HG03280 (cell line): ENCODE data around the gene SLC25A26.
"Not testable (repeated sequence)": the region's sequence is repeated elsewhere in the genome, so short reads cannot be mapped to it uniquely, and the experiment has no call there.

Source experiments
- ATAC-seq: cut with Tn5 transposase; IDR thresholded peaks from one replicate; pipeline ENCODE4 v1.9.1; 2021; ENCODE audit warnings: mild to moderate bottlenecking, moderate library complexity; ENCODE audit not compliant: unreplicated experiment

Gene SLC25A26

DNA sequence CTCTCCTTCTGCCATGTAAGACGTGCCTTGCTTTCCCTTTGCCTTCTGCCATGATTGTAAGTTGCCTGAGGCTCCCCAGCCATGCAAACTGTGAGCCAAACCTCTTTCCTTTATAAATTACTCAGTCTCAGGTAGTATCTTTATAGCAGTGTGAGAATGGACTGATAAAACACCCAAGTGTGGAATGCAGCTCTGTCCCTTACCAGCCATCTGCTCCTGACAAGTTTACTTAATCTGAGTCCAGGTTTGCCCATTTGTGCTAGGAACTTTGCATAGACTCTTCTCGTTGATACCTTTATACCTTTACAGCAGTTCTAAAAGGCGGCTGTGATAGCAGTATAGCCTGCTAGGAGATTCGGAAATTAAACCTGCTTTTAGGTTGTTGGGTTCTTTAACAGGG lies 48.1 kb downstream of the SLC25A26 start:
- no peak for ATAC-seq

DNA sequence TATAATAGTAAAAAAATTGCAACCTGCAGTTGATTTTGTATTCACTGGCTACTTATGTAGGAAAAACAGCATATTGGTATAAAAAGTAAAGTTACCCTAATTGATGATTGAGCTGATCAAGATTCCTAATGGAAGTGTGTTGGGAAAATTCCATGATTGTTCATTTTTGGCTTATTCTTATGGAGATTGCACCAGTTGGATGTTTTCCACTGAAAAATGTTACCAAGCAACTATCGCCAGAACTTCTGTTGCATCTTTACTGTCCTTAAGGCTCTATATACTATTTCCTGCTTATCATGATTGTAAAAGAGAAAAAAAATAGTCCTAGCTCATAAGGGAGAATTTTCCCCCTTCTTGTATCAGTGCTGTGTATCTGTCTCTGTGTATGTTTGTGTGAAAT lies 48.6 kb downstream of the SLC25A26 start:
- ATAC-seq, result no peak

DNA sequence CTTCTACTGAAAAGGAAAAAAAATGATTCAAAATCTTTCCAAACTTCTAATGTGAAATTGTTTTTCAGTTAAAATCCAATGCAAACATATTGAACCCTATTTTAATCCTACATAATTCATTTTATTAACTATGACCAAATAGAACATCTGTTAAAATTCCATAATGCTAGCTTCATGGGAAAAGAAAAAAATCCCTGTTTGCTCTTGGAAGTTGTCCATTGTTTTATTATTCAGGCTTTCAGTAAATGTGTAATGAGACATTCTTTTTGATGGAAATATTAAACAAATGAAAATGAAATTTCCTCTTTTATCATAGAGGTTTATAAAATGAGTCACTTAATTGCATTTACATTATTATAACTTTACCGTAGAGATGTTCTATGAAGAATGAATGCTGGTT lies 49.5 kb downstream of the SLC25A26 start:
- no peak for ATAC-seq

DNA sequence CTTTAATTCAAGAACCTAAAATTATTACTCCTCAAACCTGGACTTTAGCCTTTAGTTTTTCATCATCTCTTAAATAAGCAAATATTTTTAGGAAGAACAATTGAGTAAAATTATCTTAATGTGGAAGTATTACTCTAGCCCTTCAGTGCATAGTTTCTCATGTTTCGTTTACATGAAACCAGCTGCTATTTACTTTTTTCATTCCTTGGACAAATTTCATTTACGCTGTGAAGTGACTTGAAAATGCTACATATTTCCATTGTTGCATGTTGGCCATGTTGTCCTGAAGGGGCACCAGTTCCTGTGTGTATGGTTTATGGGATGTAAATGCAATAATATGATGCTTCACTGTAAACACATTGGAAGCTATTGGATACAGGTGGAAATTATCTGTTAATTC lies 49.9 kb downstream of the SLC25A26 start:
- no peak for ATAC-seq

DNA sequence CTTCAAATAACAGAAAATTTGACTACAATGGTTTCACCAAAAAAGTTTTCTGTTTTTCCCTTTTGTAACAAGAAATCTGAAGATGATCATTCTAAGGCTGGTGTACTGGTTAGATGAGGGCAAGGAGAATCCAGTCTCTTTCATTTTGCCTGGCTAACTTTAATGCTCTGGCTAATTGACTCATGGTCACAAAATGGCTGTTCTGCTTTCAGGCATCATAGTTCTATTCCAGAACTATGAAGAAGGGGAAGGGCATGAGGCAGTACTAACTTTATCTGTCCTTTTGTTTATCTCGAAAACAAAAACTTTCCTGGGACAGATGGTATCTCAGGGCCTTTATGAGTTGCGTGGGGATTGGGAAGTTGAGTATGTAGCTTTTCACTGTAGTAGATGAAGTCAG lies 50.4 kb downstream of the SLC25A26 start:
- ATAC-seq, result no peak

DNA sequence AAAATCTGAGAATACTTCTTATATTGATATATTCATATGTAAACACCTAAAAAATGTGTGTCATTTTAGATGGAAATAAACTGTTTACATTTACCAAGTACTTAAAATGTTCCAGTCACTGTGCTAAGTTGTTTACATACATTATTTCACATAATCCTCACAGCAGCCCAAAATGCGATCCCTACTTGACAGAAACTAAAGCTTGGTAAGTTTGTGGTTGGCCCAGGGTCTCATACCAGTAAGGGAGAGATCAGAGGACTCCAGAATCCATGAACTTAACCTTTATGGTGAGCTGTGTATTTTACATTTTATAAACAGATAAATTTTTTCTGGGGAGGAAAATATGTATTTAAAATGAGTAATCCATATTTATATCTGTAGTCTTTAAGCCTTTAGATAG lies 51.2 kb downstream of the SLC25A26 start:
- ATAC-seq, result no peak

DNA sequence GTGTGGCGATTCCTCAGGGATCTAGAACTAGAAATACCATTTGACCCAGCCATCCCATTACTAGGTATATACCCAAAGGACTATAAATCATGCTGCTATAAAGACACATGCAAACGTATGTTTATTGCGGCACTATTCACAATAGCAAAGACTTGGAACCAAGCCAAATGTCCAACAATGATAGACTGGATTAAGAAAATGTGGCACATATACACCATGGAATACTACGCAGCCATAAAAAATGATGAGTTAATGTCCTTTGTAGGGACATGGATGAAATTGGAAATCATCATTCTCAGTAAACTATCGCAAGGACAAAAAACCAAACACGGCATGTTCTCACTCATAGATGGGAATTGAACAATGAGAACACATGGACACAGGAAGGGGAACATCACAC lies 54.0 kb downstream of the SLC25A26 start:
- not testable (repeated sequence) for ATAC-seq

DNA sequence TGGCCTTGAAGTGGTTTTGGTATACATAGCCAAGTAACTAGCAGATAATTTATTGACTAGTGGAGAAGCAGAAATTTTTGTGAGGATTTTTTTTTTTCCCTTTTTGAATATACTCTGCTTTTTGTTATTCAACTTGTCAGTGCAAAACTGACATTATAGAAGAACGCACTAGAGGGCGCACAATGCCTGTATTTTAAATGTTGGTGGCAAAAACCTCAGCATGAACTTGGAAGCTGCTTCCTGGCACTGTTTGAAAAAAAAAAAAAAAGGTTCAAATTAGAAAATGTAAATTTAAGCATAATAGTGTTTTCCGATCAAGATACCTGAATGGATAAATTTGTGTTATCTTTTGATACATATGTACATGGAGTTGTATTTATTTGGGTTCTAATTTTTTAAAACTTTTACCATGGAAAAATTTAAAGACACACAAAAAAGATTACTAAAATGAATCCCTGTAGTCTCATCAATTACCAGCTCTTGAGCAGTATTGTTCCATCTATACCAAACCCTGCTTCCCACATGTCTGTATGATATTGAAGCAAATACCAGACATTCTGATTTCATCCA lies 56.0 kb downstream of the SLC25A26 start:
- peak; percentile 50 for ATAC-seq

DNA sequence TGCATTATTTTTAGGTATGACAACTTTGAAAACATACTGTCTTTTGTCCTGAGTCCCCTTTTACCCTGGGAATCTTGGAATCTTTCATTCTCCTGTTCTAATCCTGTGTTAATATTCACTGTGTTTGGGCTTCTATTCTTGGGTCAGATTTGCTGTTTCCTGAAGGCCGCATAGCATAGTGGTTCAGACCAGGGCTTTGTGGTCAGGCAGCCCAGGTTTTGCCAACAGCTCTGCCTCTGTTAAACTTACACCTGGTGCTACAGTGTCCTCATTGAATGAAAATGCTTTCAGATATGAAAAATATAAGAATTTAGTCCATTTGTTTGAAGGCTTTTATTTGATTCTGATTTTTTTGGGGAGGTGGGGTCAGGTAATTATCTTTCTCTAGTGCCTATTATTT lies 58.4 kb downstream of the SLC25A26 start:
- ATAC-seq, result no peak

DNA sequence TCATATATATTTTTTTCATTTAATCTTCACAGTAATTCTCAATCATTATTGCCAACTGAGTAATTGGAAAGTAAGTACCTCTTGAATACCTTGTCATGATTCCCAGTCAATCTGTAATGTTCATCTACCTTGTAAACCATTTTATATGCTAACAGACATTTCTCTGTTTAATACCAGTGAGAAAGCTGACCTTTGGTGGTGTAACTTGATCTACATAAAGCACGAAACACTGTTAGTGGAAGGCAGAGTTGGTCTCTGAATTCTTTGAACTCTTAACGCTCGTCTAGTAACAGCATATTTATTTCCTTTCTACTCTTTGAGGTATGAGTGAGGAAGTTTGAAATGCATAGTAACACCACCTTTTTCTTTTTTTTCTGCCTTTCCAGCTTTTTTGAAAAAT lies 59.5 kb downstream of the SLC25A26 start:
- ATAC-seq, result no peak

DNA sequence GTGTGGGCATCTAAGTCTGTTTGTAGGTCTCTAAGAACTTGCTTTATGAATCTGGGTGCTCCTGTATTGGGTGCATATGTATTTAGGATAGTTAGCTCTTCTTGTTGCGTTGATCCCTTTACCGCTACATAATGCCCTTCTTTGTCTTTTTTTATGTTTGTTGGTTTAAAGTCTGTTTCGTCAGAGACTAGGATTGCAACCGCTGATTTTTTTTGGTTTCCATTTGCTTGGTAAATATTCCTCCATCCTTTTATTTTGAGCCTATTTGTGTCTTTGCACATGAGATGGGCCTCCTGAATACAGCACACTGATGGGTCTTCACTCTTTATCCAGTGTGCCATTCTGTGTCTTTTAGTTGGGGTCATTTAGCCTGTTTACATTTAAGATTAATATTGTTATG lies 71.1 kb downstream of the SLC25A26 start:
- not testable (repeated sequence) for ATAC-seq

DNA sequence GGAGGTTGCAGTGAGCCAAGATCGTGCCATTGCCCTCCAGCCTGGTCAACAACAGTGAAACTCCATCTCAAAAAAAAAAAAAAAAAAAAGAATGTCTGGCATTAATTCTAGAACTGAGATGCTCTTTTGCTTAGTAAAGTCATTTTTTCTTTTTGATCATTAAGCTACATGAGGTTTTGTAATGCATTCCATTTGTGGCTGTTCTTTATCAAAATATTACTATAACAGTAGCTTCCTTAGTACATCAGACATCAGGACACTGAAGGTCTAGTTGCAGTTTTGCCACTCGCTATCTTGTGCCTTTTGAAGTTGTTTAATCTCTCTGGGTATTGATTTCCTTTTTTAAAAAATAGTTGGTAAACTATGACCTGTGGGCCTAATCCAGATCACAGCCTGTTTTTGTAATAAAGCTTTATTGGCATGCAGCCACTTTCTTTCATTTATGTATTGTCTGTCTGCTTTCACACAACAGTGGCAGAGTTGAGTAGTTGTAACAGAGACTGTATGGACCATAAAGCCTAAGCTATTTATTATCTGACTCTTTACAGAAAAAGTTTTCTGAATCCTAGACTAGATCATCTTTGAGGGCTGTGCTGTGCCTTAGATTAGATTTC lies 76.6 kb downstream of the SLC25A26 start:
- ATAC-seq, result no peak

DNA sequence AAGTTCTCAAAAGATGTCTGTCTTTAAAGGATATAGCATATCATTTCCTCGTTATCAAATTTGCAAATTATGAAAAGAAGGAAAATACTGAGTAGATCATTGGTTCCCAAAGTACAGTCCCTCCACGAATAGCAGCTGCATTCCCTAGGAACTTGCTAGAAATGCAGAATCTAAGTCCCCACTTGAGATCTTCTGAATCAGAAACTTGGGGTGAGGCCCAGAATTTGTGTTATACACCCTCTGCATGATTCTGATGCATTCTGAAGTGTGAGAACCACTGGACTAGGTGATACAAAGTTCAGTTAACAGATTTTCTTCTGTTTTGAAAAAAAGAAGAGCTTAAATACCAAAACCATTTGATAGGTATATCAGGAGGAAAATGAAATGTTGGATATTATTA lies 77.1 kb downstream of the SLC25A26 start:
- no peak for ATAC-seq

DNA sequence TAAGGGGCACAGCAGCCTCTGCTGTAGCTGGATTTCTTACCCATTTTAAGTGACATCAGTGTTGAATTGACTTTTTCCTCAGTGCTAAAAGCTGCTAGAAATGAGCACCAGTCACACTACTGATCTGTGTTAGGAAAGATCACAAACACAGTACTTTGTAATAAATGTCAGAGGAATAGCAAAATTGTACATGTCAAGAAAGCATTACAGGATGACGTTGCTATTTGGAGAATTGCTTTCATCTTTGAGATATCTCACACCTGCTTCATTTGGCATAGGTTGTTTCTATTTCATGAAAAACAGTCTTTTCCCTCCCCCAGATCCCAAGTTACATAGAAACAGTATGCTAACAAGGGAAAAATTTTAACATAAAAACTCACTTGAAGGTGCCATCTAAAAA lies 77.8 kb downstream of the SLC25A26 start:
- no peak for ATAC-seq

DNA sequence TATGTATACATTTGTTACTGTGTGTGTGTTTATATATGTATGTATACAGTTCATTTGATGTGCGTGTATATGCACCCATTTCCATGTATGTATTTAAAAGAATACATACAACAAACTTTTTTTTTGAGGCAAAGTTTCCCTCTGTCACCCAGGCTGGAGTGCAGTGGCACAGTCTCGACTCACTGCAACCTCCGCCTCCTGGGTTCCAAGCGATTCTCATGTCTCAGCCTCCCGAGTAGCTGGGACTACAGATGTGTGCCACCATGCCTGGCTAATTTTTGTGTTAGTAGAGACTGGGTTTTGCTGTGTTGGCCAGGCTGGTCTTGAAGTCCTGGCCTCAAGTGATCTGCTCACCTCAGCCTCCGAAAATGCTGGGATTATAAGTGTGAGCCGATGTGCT lies 78.3 kb downstream of the SLC25A26 start:
- not testable (repeated sequence) for ATAC-seq

DNA sequence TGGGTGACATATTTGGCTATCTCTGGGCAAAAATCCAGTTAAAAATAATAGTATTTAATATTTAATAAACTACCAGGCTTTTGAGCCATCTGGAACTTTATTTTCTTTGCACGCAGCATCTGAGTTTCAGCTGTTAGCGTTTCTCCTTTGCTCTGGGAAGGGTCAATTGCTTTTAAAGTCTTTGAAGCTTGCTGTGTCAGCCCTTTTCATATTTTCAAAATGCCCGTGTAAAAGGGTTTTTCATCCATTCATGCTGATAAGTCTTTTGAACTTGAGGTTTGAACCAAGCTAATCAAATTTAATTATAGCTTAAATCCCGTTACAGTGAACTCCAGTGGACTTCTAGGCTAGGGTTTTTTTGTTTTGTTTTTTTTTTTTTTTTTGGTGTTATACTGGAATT lies 79.1 kb downstream of the SLC25A26 start:
- no peak for ATAC-seq

DNA sequence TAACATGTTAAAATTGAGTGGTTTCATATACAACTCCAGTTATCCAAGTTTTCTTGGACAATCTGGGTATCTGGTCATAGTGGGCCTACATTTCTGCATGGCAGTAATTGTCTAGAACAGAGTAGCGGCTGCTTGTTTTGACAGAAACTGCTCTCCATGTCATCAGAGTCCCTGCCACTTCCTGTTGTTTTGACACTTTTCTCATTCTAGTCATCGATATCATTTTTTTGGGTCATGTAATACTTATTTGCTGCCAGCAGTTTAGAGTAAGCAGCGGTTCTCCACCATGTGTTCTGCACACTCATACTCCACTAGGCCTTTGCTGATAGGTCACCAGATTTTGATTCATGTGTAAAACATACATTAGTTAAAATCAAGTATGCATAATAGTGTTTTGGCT lies 81.5 kb downstream of the SLC25A26 start:
- ATAC-seq, result peak; percentile 39

DNA sequence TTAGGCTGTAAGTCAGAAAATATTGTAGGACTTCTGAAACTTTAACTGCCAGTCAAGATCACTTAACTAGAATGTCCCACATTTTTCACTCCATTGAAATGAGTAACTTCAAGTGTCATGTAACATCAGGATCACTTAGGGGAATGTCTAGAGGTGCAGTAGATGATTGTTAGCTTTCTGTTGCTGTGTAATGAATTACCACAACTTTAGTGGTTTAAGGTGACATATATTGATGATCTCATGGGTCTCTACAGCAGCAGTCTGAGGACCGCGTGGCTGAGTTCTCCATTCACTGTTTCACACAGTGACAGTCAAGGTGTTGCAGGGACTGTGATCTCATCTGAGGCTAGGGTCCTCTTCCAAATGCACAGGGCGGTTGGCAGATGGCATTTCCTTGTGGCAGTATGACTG lies 82.7 kb downstream of the SLC25A26 start:
- peak; percentile 50 for ATAC-seq

DNA sequence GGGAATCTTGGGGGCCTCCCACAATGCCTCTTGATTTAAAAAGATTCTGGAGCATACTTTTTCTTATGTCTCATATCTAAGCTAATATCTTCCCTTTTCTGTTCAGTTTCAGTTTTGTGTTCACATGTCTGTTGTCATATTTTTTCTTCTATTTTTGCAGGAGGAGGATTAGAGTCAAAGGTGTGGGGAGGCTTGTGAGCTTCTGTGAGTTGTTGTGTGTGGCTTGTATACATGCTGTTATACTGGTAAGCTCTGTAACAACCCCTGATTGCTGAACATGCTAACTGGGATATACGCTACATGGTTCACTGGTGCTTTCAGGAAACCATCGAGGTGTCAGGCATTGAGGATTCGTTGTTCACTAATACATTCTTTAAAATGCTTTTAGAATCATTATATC lies 83.5 kb downstream of the SLC25A26 start:
- no peak for ATAC-seq

DNA sequence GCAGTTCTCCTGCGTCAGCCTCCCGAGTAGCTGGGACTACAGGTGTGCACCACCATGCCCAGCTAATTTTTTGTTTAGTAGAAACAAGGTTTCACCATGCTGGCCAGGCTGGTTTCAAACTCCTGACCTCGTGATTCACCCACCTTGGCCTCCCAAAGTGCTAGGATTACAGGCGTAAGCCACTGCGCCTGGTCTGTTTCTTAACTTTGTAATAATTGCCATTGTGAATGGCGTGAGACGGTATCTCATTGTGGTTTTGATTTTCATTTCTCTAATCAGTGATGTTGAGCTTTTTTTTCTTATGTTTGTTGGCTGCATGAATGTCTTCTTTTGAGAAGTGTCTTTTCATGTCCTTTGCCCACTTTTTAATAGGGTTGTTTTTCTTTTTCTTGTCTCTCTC lies 85.3 kb downstream of the SLC25A26 start:
- ATAC-seq, result not testable (repeated sequence)

DNA sequence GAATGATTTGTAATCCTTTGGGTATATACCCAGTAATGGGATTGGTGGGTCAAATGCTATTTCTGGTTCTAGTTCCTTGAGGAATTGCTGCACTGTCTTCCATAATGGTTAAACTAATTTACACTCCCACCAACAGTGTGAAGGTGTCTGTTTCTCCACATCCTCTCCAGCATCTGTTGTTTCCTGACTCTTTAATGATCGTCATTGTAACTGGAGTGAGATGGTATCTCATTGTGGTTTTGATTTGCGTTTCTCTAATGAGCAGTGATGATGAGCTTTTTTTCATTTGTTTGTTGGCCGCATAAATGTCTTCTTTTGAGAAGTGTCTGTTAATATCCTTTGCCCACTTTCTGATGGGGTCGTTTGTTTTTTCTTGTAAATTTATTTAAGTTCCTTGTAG lies 86.2 kb downstream of the SLC25A26 start:
- ATAC-seq, result not testable (repeated sequence)

DNA sequence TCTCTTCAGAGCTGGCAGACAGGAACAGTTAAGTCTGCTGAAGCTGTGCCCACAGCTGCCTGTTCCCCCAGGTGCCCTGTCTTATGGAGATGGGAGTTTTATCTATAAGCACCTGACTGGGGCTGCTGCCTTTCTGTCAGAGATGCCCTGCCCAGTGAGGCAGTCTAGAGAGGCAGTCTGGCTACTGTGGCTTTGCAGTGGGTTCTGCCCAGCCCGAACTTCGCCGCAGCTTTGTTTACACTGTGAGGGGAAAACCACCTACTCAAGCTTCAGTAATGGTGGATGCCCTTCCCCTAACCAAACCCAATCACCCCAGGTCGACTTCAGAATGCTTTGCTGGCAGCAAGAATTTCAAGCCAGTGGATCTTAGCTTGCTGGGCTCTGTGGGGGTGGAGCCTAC lies 91.2 kb downstream of the SLC25A26 start:
- no peak for ATAC-seq

DNA sequence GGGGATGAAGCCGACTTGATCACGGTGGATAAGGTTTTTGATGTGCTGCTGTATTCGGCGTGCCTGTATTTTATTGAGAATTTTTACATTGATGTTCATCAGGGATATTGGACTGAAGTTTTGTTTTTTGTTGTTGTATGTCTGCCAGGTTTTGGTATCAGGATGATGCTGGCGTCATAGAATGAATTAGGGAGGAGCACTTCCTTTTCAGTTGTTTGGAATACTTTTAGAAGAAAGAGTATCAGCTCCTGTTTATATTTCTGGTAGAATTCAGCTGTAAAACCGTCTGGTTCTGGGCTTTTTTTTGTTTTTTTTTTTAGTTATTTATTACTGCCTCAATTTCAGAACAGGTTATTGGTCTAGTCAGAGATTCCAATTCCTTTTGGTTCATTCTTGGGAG lies 93.7 kb downstream of the SLC25A26 start:
- no peak for ATAC-seq
